Keratinocyte (primary cell): ENCODE measurements around the gene PDE1C. TPM values are rescaled to one million over a fixed set of nuclear protein-coding genes. Genes with fewer than 3 reads are reported as not detected.
A peak's percentile ranks its signal among the peaks of the same experiment; 100 is the strongest.

Source experiments
- DNase-seq: peaks from one replicate; pipeline ENCODE4 v3.0.0-alpha.2; 2011; ENCODE audit warnings: low read depth, missing footprints, low spot score
- FAIRE-seq: peaks from 2 replicates; lab custom pipeline; 2011; peaks lifted over from hg19 to GRCh38; lab: Jason Lieb, UNC
- H2AFZ ChIP-seq: 2 replicates; pipeline ENCODE4 v1.6.0; 2012; ENCODE audit warnings: low read length, control low read depth, inconsistent platforms; ENCODE audit not compliant: control insufficient read depth
- H3K27ac ChIP-seq: 2 replicates; pipeline ENCODE4 v1.5.1; 2011; ENCODE audit warnings: low read length; ENCODE audit not compliant: control insufficient read depth, insufficient read depth
- H3K27me3 ChIP-seq: 3 replicates; pipeline ENCODE4 v1.6.0; 2011; ENCODE audit warnings: low read length; ENCODE audit not compliant: control insufficient read depth, insufficient read depth; ENCODE audit errors: extremely low read depth
- H3K36me3 ChIP-seq, 2 experiments: 2 replicates in 1 of 2; 3 replicates in 1 of 2; pipeline ENCODE4 v1.5.1; 2011; ENCODE audit warnings: low read length in 2 of 2, mild to moderate bottlenecking in 1 of 2; ENCODE audit not compliant: control insufficient read depth in 2 of 2, insufficient read depth in 2 of 2; ENCODE audit errors: extremely low read depth in 1 of 2
- H3K4me1 ChIP-seq: 3 replicates; pipeline ENCODE4 v1.5.1; 2011; ENCODE audit warnings: low read length; ENCODE audit not compliant: control insufficient read depth, insufficient read depth; ENCODE audit errors: extremely low read depth
- H3K4me2 ChIP-seq: 3 replicates; pipeline ENCODE4 v1.6.0; 2011; ENCODE audit warnings: low read depth, low read length; ENCODE audit not compliant: control insufficient read depth, insufficient read depth; ENCODE audit errors: extremely low read depth
- H3K4me3 ChIP-seq, 3 experiments: fragments of 200-600 bp in 1 of 3; sonication (generic) in 1 of 3; 2 replicates in 2 of 3; 3 replicates in 1 of 3; pipeline ENCODE4 v1.5.1; 2011 to 2016; ENCODE audit warnings: low read length in 3 of 3, mild to moderate bottlenecking in 3 of 3, control low read depth in 2 of 3, inconsistent platforms in 1 of 3, low read depth in 1 of 3, mixed read lengths in 1 of 3, mixed run types in 1 of 3, moderate library complexity in 1 of 3; ENCODE audit not compliant: control insufficient read depth in 2 of 3, insufficient read depth in 2 of 3; ENCODE audit errors: extremely low read depth in 1 of 3
- H3K79me2 ChIP-seq: 2 replicates; pipeline ENCODE4 v1.6.0; 2012; ENCODE audit warnings: low read length; ENCODE audit not compliant: control insufficient read depth, insufficient read depth
- H3K9ac ChIP-seq: 3 replicates; pipeline ENCODE4 v1.6.0; 2011; ENCODE audit warnings: low read length; ENCODE audit not compliant: control insufficient read depth, insufficient read depth; ENCODE audit errors: extremely low read depth
- H3K9me1 ChIP-seq: 3 replicates; pipeline ENCODE4 v1.6.0; 2011; ENCODE audit warnings: low read length; ENCODE audit not compliant: control insufficient read depth, insufficient read depth; ENCODE audit errors: extremely low read depth
- H3K9me3 ChIP-seq: 2 replicates; pipeline ENCODE4 v1.5.1; 2012; ENCODE audit warnings: low read depth, low read length; ENCODE audit not compliant: control insufficient read depth
- H4K20me1 ChIP-seq: 3 replicates; pipeline ENCODE4 v1.6.0; 2011; ENCODE audit warnings: low read length; ENCODE audit not compliant: control insufficient read depth, insufficient read depth; ENCODE audit errors: extremely low read depth
- EZH2 ChIP-seq: IDR thresholded peaks from one replicate; pipeline ENCODE4 v1.6.1; 2012; ENCODE audit warnings: inconsistent platforms, mild to moderate bottlenecking, low read length, moderate library complexity
- dilution Hi-C: fragments of 300-500 bp; cut with MboI; formaldehyde crosslinking; loops from one replicate; pipeline ENCODE4 v1.7.0; 2020; ENCODE audit warnings: low sequenced_read_pairs; ENCODE audit not compliant: extremely low pct_ligation_motif_present
- polyA plus RNA-seq, 5 experiments: library from polyadenylated mRNA; depleted of rRNA in 3 of 5; stranded (reverse) in 3 of 5; stranded (forward) in 1 of 5; unstranded in 1 of 5; fragments of >200 nt; gene quantifications; 1 replicate in 1 of 5; 2 replicates in 3 of 5; 3 replicates in 1 of 5; pipeline versions ENCODE4 v1.2.1 to v1.2.3, GENCODE V29; 2011 to 2012; ENCODE audit warnings: missing spikeins in 2 of 5, low read depth in 1 of 5, low replicate concordance in 1 of 5
- TF ChIP-seq, protein P1 (sequence below), 3 experiments: IDR thresholded peaks in 1 of 3; conservative IDR thresholded peaks in 1 of 3; optimal IDR thresholded peaks in 1 of 3; 2 replicates in 2 of 3; 3 replicates in 1 of 3; pipeline versions ENCODE3 to v1.5.1; 2011; ENCODE audit warnings: low read length in 3 of 3, mild to moderate bottlenecking in 3 of 3, moderate library complexity in 2 of 3, control low read depth in 1 of 3, inconsistent platforms in 1 of 3; ENCODE audit not compliant: insufficient read depth in 2 of 3; ENCODE audit errors: extremely low read depth in 1 of 3

The PDE1C gene
- polyA plus RNA-seq, 1 donor (not counting 4 experiments of a cell fraction or from before 2014, with no cell fraction given) = 2.5 TPM

DNA sequence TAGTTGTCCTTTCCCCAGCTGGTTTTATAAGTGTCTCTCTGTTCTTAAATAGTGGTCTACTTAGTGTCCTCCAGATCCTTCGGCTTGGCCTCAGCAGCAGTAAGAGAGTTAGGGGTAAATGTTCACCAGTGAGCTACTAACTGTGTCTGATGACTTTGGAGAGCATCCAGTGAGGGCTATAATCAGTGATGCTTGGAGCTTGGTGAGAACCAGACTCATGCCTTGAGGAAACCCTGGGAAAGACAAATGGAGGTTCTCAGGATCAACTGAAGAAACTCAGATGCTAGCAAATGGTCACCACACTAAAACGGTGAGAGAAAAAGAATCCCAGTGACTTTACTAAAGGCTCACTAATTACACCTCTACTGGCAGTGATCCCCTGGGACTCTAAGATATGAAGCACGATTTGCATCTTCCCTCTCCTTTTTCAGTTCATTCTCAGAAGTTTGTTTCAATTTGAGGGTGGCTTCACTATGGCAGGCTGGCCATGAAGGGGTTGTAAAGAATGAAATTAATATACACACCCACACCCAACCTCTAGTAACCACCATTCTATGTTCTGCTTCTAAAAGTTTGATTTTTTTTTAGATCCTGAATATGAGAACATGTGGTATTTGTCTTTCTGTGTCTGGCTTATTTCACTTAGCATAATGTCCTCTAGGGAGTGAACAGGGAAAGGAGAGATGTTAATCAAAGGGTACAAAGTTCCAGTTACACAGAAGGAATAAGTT is 177.9 kb downstream of the PDE1C start:
- H4K20me1 ChIP-seq = no peaks in the 10 kb centered on the region
- no peaks in the 10 kb centered on the region for H3K36me3 ChIP-seq
- H3K27me3 ChIP-seq = no peaks in the 10 kb centered on the region
- H2AFZ ChIP-seq = no peak overlapping the region
- TF ChIP-seq, protein P1, sequence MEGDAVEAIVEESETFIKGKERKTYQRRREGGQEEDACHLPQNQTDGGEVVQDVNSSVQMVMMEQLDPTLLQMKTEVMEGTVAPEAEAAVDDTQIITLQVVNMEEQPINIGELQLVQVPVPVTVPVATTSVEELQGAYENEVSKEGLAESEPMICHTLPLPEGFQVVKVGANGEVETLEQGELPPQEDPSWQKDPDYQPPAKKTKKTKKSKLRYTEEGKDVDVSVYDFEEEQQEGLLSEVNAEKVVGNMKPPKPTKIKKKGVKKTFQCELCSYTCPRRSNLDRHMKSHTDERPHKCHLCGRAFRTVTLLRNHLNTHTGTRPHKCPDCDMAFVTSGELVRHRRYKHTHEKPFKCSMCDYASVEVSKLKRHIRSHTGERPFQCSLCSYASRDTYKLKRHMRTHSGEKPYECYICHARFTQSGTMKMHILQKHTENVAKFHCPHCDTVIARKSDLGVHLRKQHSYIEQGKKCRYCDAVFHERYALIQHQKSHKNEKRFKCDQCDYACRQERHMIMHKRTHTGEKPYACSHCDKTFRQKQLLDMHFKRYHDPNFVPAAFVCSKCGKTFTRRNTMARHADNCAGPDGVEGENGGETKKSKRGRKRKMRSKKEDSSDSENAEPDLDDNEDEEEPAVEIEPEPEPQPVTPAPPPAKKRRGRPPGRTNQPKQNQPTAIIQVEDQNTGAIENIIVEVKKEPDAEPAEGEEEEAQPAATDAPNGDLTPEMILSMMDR (optimal IDR thresholded peaks at IDR 0.05 in 1 of 3, IDR thresholded peaks at IDR 0.05 in 1 of 3, conservative IDR thresholded peaks at IDR 0.05 in 1 of 3; ENCODE audit: extremely low read depth in 1 of 3, insufficient read depth in 2 of 3, low read length in 3 of 3) = no peak
- no peak for TF ChIP-seq EZH2
- no peak overlapping the region for H3K9ac ChIP-seq
- H3K9me1 ChIP-seq = no peaks in the 10 kb centered on the region
- dilution Hi-C loops = no loop called here
- no peak overlapping the region for H3K27ac ChIP-seq
- H3K9me3 ChIP-seq = no peaks in the 10 kb centered on the region
- H3K4me1 ChIP-seq = peaks cover 14% of the 10 kb centered on the region
- no peak overlapping the region for H3K4me3 ChIP-seq
- no peak overlapping the region for H3K4me2 ChIP-seq
- H3K79me2 ChIP-seq = no peaks in the 10 kb centered on the region
- DNase-seq (no peak), FAIRE-seq (no peak)

DNA sequence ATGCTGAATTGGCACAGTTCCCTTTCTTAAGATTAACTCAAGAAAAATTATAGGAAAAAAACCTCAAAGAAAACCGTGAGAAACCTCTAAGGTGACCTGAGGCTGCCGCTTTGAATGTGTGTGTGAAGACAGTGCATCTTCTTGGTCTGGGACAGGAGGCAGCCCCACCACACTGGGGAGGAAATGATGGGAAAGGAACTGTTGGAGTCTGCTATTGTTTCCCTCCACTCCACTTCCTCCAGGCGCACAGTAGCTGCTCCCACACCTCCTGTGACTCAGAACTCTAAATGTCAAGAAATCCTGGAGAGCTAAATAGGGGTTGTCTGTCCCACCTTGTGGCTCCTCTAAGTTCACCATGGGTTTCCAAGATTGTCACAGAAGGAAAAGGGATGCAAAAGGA is 179.4 kb downstream of the PDE1C start:
- TF ChIP-seq, protein P1 (optimal IDR thresholded peaks at IDR 0.05 in 1 of 3, IDR thresholded peaks at IDR 0.05 in 1 of 3, conservative IDR thresholded peaks at IDR 0.05 in 1 of 3; ENCODE audit: extremely low read depth in 1 of 3, insufficient read depth in 2 of 3, low read length in 3 of 3) = no peak
- no peak for TF ChIP-seq EZH2
- peak overlapping the region; percentile 42 for H3K27ac ChIP-seq
- peak overlapping the region; percentile 67 for H3K4me2 ChIP-seq
- peaks cover 14% of the 10 kb centered on the region for H3K4me1 ChIP-seq
- peak overlapping the region; percentile 79 for H2AFZ ChIP-seq
- no peak for FAIRE-seq
- DNase-seq = no peak
- dilution Hi-C loops = no loop called here
- H3K9me3 ChIP-seq = no peaks in the 10 kb centered on the region
- no peak overlapping the region for H3K9ac ChIP-seq
- H3K79me2 ChIP-seq = no peaks in the 10 kb centered on the region
- H3K4me3 ChIP-seq = peak overlapping the region in 1 of 3 experiments; percentile 13
- H3K27me3 ChIP-seq = no peaks in the 10 kb centered on the region
- H3K9me1 ChIP-seq = no peaks in the 10 kb centered on the region
- no peaks in the 10 kb centered on the region for H4K20me1 ChIP-seq
- no peaks in the 10 kb centered on the region for H3K36me3 ChIP-seq
